ENCODE data around the gene MAP2.

DNA sequence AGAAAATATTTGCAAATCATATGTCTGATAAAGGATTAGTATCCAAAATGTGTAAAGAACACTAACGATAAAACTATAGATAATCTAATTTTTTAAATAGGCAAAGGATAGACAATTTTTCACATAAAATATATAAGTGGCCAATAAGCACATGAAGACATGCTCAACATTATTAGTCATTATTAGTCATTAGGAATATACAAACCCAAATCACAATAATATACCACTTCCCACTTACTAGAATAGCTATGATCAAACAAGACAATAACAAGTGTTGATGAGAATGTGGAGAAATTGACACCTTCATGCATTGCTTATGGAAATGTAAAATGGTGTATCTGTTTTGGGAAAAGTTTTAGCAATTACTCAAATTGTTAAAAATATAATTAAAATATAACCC lies 12.6 kb upstream of the MAP2 start:
- TF ChIP-seq CTCF (IDR thresholded peaks at IDR 0.05) (no peak), POLR2A (IDR thresholded peaks at IDR 0.05) (no peak)
